ENCODE data around the gene PODXL2.
"Not testable (repeated sequence)": the region's sequence is repeated elsewhere in the genome, so short reads cannot be mapped to it uniquely, and the experiment has no call there.

Gene PODXL2

GRCh38 chr3:127604546-127605165 is 24.3 kb upstream of the PODXL2 start:
- DNase-seq (ENCODE audit: low read depth in 2 of 2, low spot score in 1 of 2), result no peak

DNA sequence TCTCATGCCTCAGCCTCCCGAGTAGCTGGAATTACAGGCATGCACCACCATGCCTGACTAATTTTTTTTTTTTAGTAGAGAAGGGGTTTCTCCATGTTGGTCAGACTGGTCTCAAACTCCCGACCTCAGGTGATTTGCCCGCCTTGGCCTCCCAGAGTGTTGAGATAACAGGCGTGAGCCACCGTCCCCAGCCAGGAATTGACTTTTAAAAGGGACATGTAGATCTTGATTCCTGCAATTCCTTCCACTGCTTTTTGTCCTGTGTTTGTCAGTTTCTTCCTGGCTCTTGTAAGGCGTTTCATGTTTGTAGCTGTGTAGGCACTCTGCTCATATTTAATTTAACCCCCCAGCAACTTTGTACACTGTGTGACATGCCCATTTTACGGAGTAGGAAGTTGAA is 23.4 kb upstream of the PODXL2 start:
- not testable (repeated sequence) for DNase-seq (ENCODE audit: low read depth in 2 of 2, low spot score in 1 of 2)

DNA sequence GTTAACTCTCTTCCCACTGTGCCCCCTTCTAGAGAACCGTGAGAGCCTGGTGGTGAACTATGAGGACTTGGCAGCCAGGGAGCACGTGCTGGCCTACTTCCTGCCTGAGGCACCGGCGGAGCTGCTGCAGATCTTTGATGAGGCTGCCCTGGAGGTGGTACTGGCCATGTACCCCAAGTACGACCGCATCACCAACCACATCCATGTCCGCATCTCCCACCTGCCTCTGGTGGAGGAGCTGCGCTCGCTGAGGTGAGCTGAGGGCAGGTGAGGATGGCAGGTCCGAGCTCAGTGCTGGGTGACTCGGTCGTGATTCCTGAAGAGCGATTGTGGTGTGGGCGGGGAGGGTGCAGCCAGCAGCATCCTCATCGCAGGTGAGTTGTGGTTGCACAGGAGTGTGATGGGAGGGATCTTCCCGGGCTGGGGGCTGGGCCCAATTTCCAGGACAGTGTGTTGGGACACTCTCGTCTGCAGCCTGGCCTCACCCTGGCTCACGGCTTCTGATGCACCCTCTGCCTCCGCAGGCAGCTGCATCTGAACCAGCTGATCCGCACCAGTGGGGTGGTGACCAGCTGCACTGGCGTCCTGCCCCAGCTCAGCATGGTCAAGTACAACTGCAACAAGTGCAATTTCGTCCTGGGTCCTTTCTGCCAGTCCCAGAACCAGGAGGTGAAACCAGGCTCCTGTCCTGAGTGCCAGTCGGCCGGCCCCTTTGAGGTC is 22.7 kb upstream of the PODXL2 start:
- DNase-seq (ENCODE audit: low read depth in 2 of 2, low spot score in 1 of 2), result no peak

GRCh38 chr3:127606981-127607595 is 21.9 kb upstream of the PODXL2 start:
- no peak for DNase-seq (ENCODE audit: low read depth in 2 of 2, low spot score in 1 of 2)

GRCh38 chr3:127607675-127608361 is 21.2 kb upstream of the PODXL2 start:
- no peak for DNase-seq (ENCODE audit: low read depth in 2 of 2, low spot score in 1 of 2)

DNA sequence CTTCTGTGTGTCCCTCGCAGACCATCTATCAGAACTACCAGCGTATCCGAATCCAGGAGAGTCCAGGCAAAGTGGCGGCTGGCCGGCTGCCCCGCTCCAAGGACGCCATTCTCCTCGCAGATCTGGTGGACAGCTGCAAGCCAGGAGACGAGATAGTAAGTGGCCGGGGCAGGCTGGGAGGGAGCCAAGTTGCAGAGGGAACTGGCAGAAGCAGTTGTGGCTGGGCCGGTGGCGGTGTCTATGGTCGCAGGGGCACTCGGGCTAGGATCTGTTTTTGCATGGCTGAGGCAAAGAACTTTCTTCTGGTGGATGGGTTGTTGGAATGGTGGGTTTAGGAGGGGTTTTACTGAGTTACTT is 20.6 kb upstream of the PODXL2 start:
- DNase-seq (ENCODE audit: low read depth in 2 of 2, low spot score in 1 of 2), result no peak

- DNase-seq (ENCODE audit: low read depth in 2 of 2, low spot score in 1 of 2), result no peak
Observed at GRCh38 chr3:127610105-127610504, 18.9 kb upstream of the PODXL2 start.

DNA sequence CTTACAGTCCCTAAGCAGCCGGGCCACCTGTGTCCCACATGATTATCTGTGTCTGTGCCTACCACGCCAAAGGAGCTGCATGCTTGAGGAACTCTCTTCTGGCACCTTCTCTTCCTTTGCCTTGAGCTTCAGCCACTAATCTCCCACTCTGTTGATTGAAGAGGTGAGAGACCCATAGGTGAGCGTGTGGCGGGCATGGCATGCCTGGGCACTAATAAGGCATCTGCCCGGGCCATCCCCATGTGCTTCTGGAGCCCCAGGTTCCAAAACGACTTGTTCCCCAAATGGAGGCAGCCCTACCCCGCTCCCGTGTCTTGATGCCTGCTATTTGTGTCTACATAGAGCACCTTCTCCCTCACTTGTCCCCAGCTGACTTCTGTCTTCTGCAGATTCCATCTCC is 17.7 kb upstream of the PODXL2 start:
- no peak for DNase-seq (ENCODE audit: low read depth in 2 of 2, low spot score in 1 of 2)

DNA sequence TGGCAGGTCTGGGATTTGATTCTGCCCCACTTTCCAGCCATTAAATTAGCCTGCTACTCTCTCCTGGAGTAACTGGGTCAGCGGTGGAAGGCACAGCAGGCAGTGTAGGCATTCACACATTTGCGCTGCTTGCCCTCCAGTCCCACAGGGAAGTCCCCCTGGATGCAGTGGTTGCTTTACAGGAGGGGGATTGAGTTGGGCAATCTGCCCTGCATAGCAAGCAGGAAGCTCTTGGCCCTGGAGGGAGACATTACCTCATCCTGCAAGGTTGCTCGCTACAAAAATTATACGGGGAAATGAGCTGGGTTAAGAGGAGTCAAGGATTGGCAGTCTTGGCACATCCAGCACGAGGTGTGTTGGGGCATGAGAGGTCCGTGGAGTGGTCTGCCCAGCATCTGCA is 16.0 kb upstream of the PODXL2 start:
- DNase-seq (ENCODE audit: low read depth in 2 of 2, low spot score in 1 of 2), result no peak

DNA sequence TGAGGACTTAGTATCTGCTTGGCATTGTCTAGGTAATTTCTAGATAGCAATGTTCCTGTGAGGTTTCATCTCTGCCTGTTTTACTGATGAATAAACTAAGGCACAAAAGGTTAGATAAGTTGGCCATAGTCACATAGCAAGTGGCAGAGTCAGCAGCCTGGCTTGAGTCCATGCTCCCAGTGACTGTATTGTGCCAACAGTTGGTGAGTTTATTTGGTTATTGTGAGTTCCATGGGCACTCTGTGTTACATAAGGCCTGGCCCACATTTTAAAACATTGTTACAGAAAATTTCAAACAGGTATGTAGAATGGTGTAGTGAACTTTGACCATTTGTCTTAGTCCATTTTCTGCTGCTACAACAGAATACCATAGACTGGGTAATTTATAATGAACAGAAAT is 15.6 kb upstream of the PODXL2 start:
- no peak for DNase-seq (ENCODE audit: low read depth in 2 of 2, low spot score in 1 of 2)

DNA sequence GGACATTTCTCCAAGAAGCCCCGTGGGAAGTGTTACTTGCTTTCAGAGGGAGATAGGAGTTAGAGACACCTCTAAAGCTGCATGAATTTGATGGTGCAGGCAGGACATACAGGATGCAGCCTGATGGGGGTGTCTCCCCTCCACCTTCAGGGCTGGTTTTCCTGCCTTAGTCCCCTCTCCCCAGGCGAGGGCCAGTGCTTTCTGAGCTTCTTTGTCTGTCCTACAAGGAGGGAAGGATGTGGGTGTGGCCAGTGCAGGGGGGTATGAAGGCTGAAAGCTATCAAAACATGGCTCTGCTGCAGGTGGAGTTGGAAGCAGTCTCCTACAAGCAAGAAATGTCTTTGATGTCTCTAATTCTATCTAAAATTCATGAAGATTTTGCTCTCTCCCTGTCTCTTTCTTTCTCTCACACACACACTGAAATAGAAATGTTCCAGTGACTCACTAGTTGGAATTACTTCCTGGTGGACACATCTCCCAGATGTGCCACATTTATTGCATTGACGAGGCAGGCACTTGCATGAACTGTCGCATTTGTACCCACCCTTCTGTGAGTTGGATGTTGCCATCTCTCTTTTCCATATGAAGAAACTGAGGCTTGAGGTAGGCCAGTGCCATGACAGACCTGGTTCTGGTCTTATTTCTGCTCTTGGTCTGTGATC is 13.9 kb upstream of the PODXL2 start:
- DNase-seq (ENCODE audit: low read depth in 2 of 2, low spot score in 1 of 2), result no peak

GRCh38 chr3:127615631-127616305 is 13.2 kb upstream of the PODXL2 start:
- DNase-seq (ENCODE audit: low read depth in 2 of 2, low spot score in 1 of 2), result no peak

DNA sequence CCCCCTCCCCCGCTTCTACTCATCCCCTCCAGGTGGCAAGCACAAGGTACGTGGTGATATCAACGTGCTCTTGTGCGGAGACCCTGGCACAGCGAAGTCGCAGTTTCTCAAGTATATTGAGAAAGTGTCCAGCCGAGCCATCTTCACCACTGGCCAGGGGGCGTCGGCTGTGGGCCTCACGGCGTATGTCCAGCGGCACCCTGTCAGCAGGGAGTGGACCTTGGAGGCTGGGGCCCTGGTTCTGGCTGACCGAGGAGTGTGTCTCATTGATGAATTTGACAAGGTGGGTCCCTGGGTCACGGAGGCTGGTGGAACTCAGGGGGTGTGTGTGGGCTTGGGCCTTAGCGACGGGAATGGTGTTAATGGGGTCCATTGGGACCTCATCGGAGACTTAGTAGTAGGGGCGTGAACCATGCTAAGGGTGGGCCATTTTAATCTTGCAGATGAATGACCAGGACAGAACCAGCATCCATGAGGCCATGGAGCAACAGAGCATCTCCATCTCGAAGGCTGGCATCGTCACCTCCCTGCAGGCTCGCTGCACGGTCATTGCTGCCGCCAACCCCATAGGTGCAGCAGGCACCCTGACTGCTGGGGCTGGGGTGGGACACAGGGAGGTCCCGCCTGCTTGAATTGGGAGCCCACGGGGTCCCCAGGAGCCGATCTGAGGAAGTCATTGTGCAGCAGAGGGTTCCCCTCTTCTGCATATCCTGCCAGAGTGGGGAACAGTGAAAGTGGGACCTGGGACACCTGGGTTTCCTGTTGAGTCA is 12.0 kb upstream of the PODXL2 start:
- DNase-seq (ENCODE audit: low read depth in 2 of 2, low spot score in 1 of 2), result no peak

DNA sequence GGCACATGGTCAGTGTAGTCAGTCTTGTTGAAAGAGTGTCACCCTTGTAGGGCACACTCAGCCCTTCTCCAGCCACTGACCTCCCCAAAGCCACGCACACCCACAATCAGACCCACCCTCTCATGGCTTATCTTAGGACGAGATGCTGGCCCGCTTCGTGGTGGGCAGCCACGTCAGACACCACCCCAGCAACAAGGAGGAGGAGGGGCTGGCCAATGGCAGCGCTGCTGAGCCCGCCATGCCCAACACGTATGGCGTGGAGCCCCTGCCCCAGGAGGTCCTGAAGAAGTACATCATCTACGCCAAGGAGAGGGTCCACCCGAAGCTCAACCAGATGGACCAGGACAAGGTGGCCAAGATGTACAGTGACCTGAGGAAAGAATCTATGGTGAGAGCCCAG is 10.1 kb upstream of the PODXL2 start:
- DNase-seq (ENCODE audit: low read depth in 2 of 2, low spot score in 1 of 2), result no peak

DNA sequence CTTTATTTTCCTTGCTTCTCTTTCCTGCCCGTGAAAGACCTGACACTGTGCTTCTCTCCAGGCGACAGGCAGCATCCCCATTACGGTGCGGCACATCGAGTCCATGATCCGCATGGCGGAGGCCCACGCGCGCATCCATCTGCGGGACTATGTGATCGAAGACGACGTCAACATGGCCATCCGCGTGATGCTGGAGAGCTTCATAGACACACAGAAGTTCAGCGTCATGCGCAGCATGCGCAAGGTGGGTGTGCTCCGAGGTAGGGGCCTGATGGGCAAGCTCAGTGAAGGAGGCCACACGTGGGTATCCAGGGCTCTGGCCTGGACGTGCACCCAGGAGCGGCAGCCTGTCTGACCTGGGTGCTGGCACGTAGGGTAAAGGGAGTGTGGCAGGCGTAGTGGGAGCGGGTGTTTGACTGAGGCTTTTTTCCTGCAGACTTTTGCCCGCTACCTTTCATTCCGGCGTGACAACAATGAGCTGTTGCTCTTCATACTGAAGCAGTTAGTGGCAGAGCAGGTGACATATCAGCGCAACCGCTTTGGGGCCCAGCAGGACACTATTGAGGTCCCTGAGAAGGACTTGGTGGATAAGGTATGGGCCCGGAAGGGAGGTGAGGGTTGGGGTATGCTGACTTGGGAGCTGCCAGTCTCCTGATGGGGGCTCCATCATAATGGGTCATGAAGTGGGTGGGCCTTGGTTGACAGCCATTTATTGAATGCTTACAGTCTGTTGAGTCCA is 8.2 kb upstream of the PODXL2 start:
- no peak for DNase-seq (ENCODE audit: low read depth in 2 of 2, low spot score in 1 of 2)

DNA sequence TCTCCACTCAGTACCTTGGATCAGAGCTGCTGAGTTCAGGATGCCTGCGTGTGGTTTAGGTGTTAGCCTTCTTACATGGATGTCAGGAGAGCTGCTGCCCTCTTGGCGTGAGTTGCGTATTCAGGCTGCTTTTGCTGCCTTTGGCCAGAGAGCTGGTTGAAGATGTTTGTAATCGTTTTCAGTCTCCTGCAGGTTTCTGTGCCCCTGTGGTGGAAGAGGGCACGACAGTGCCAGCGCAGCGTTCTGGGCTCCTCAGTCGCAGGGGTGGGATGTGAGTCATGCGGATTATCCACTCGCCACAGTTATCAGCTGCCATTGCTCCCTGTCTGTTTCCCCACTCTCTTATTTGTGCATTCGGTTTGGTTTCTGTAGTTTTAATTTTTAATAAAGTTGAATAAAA is 7.0 kb upstream of the PODXL2 start:
- DNase-seq (ENCODE audit: low read depth in 2 of 2, low spot score in 1 of 2), result no peak

DNA sequence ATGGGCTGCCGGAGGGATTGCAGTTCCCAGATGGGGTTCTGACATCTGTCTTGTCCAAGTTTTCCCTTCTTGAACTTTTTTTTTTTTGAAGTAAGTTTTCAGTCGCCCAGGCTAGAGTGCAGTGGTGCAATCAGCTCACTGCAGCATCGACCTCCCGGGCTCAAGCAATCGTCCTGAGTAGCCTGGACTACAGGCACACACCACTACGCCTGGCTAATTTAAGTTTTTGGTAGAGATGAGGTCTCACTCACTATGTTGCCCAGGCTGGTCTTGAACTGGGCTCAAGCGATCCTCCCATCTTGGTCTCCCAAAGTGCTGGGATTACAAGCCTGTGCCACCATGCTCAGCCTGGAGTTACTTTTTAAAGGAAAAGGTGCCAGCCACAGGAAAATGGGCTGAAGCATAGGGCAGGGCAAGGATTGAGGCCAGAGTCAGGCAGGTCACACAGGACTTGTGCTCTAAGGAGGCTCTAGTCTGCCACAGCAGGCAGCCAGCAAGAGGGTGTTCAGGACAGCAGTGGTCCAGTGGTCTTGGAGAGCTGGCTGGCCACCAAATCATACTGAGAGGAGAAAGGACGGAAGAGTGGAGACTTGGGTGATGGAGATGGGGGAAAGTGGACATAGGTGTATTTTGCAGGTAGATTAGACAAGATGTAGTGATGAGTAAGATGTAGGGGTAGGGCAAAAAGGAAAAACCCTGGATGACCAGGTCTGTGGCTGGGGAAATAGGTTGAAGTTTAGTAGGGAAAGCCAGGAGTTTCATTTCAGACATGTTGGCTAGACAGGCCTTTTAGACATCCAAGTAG is 6.0 kb upstream of the PODXL2 start:
- no peak for DNase-seq (ENCODE audit: low read depth in 2 of 2, low spot score in 1 of 2)

DNA sequence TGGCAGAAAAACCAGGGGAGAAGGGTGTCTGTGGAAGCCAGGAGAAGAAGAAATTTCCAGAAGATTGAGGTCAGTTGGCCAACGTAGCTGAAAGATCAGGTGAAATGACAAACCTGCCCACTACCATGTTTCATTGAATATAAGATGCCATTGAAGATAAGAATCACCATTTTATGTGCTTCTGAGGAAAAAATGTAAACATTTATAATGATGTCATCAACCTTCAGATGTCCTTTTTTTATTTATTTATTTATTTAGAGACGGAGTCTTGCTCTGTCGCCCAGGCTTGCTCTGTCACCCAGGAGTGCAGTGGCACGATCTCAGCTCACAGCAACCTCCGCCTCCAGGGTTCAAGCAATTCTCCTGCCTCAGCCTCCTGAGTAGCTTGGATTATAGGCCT is 4.9 kb upstream of the PODXL2 start:
- DNase-seq (ENCODE audit: low read depth in 2 of 2, low spot score in 1 of 2), result no peak

- DNase-seq (ENCODE audit: low read depth in 2 of 2, low spot score in 1 of 2), result no peak
Observed at GRCh38 chr3:127625821-127626220, 3.2 kb upstream of the PODXL2 start.
